A673 (cell line): ENCODE data around the gene ANKRD35.

Source experiments
- EZH2 ChIP-seq: fragments of 200-600 bp; sonication (generic); IDR thresholded peaks from 2 replicates; pipeline ENCODE4 v1.6.1; 2017; ENCODE audit warnings: borderline replicate concordance, low read depth, mild to moderate bottlenecking, mixed read lengths, antibody characterized with exemption, low read length; ENCODE audit not compliant: poor library complexity, severe bottlenecking
- TF ChIP-seq, protein P1 (sequence below): fragments of 300-800, 200-600 bp; sonication (generic); conservative IDR thresholded peaks from 2 replicates; pipeline ENCODE4 v1.5.1; 2017; ENCODE audit warnings: low read depth, mild to moderate bottlenecking, antibody characterized with exemption, low read length, moderate library complexity, mixed read lengths

GRCh38 chr1:145918144-145918991 is 32.7 kb upstream of the ANKRD35 start, which contains the start of gene PEX11B:
- TF ChIP-seq, protein P1, sequence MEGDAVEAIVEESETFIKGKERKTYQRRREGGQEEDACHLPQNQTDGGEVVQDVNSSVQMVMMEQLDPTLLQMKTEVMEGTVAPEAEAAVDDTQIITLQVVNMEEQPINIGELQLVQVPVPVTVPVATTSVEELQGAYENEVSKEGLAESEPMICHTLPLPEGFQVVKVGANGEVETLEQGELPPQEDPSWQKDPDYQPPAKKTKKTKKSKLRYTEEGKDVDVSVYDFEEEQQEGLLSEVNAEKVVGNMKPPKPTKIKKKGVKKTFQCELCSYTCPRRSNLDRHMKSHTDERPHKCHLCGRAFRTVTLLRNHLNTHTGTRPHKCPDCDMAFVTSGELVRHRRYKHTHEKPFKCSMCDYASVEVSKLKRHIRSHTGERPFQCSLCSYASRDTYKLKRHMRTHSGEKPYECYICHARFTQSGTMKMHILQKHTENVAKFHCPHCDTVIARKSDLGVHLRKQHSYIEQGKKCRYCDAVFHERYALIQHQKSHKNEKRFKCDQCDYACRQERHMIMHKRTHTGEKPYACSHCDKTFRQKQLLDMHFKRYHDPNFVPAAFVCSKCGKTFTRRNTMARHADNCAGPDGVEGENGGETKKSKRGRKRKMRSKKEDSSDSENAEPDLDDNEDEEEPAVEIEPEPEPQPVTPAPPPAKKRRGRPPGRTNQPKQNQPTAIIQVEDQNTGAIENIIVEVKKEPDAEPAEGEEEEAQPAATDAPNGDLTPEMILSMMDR = no peak
- no peak for TF ChIP-seq EZH2
